GM18861 (cell line): Measurements from ENCODE around the gene TGFB3.
"Not testable (repeated sequence)": the region's sequence is repeated elsewhere in the genome, so short reads cannot be mapped to it uniquely, and the experiment has no call there.

ENCODE experiments used
- ATAC-seq: cut with Tn5 transposase; IDR thresholded peaks from one replicate; pipeline ENCODE4 v1.9.1; 2021; ENCODE audit not compliant: unreplicated experiment

Gene TGFB3

GRCh38 chr14:75961662-75962061 is 20.1 kb downstream of the TGFB3 start:
- no peak for ATAC-seq

- no peak for ATAC-seq
Observed at GRCh38 chr14:75960231-75960630, 21.6 kb downstream of the TGFB3 start.

GRCh38 chr14:75959031-75959430 is 22.8 kb downstream of the TGFB3 start:
- ATAC-seq, result no peak

GRCh38 chr14:75952489-75952888 is 29.3 kb downstream of the TGFB3 start:
- ATAC-seq, result no peak

- no peak for ATAC-seq
Observed at GRCh38 chr14:75946785-75947184, 35.0 kb downstream of the TGFB3 start.

GRCh38 chr14:75944607-75945241 is 37.1 kb downstream of the TGFB3 start:
- no peak for ATAC-seq

GRCh38 chr14:75941030-75941429 is 40.8 kb downstream of the TGFB3 start:
- no peak for ATAC-seq

- ATAC-seq, result no peak
Observed at GRCh38 chr14:75939200-75939599, 42.6 kb downstream of the TGFB3 start.

- no peak for ATAC-seq
Observed at GRCh38 chr14:75934998-75935628, 46.7 kb downstream of the TGFB3 start.

- no peak for ATAC-seq
Observed at GRCh38 chr14:75933712-75934296, 48.0 kb downstream of the TGFB3 start.

GRCh38 chr14:75928690-75929181 is 53.1 kb downstream of the TGFB3 start:
- ATAC-seq, result no peak

GRCh38 chr14:75927564-75928087 is 54.2 kb downstream of the TGFB3 start:
- ATAC-seq, result no peak

- no peak for ATAC-seq
Observed at GRCh38 chr14:75926431-75927115, 55.2 kb downstream of the TGFB3 start.

GRCh38 chr14:75925141-75925840 is 56.5 kb downstream of the TGFB3 start:
- ATAC-seq, result not testable (repeated sequence)

GRCh38 chr14:75920421-75920820 is 61.4 kb downstream of the TGFB3 start:
- not testable (repeated sequence) for ATAC-seq

GRCh38 chr14:75917946-75918335 is 63.9 kb downstream of the TGFB3 start:
- ATAC-seq, result no peak

GRCh38 chr14:75917322-75917945 is 64.4 kb downstream of the TGFB3 start:
- ATAC-seq, result no peak

- ATAC-seq, result no peak
Observed at GRCh38 chr14:75915045-75915444, 66.8 kb downstream of the TGFB3 start.

- no peak for ATAC-seq
Observed at GRCh38 chr14:75913183-75913582, 68.6 kb downstream of the TGFB3 start.

- ATAC-seq, result no peak
Observed at GRCh38 chr14:75911883-75912282, 69.9 kb downstream of the TGFB3 start.
